ENCODE data around the gene SLC16A9.
"Not testable (repeated sequence)": the region's sequence is repeated elsewhere in the genome, so short reads cannot be mapped to it uniquely, and the experiment has no call there.

SLC16A9 gene

DNA sequence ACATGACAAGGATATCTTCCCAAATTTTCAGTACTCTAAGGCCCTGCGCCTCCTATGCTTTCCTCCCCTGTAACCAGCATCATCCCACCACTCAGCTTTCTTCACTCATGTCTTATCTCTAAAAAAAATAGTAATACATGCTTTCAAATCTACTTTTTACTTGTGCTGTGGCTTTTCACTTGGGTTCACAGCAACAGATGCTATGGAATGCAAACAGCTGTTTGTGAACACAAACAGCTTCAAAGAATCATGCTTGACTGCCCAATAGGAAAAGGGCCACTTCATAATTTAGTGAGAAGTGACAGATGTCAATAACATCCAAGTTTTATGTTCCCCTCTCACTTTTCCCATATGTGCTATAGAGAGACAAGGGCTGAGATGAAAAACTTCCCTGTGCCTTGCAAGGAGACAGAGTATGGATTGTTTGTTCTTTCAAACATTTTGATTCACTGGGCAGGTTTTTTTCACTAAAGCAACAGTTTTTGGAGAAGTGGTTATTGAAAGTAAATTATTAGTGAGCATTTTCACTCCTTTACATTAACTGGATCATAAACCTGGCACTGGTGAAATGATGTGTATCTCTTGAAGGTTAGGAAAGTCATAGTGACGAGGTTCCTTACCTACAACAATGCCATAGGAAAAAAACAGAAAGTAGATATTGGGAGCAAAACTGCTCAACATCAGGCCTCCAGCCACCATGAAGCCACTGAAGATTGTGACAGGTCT is 37.3 kb downstream of the SLC16A9 start:
- no peak for DNase-seq

- no peak for DNase-seq
Measured at GRCh38 chr10:59670269-59670668, 39.4 kb downstream of the SLC16A9 start.

GRCh38 chr10:59668096-59668495 is 41.6 kb downstream of the SLC16A9 start:
- DNase-seq, result no peak

- no peak for DNase-seq
Measured at GRCh38 chr10:59666310-59666709, 43.3 kb downstream of the SLC16A9 start.

GRCh38 chr10:59663213-59663612 is 46.4 kb downstream of the SLC16A9 start:
- not testable (repeated sequence) for DNase-seq

DNA sequence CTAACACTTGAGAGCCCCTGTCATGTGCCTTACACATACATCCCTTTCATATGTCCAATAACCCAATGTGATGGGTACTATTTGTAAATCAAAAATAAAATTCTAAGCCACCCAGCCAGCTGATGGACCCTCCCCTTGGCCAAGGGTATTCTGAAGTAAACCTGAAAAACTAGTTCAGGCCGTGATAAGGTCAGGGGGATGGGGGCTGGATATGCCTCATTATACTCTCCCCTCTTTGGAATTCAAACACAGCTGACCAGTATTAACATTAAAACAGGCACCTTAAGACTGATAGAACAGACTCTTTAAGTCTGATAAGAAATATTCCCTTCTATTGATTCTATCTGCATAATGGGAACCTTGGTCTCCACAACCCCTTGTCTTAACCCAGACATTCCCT is 51.9 kb downstream of the SLC16A9 start:
- DNase-seq, result no peak

- no peak for DNase-seq
Measured at GRCh38 chr10:59655309-59655708, 54.3 kb downstream of the SLC16A9 start.

- no peak for DNase-seq
Measured at GRCh38 chr10:59654007-59654406, 55.6 kb downstream of the SLC16A9 start.

GRCh38 chr10:59651902-59652301 is 57.7 kb downstream of the SLC16A9 start:
- DNase-seq, result no peak

DNA sequence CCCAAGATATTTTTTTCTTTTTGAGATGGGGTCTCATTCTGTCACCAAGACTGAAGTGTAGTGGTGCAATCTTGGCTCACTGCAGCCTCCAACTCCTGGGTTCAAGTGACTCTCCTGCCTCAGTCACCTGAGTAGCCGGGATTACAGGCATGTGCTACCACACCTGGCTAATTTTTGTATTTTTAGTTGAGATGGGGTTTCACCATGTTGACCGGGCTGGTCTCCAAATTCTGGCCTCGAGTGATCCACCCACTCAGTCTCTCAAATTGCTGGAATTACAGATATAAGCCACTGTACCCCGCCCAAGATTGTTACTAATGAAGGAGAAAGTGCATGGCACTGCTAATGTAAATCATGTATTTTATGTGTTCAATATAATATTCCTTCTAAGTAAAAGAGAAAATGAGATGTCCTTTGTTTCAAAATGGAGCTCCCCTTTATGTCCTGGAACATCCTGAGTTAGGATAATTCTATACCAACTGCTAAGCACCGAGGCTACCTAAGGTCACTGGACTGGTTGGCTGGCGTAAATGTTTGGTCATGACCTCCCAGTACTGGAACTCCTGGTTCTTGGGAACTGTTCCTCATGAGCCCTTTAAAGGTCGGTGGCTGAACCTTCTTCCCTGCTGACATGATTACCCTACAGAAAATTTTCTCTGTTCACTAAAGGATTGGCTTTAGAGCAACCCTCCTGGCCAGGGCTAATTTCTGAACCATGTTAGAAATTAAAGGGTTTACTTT is 59.9 kb downstream of the SLC16A9 start:
- DNase-seq, result no peak

DNA sequence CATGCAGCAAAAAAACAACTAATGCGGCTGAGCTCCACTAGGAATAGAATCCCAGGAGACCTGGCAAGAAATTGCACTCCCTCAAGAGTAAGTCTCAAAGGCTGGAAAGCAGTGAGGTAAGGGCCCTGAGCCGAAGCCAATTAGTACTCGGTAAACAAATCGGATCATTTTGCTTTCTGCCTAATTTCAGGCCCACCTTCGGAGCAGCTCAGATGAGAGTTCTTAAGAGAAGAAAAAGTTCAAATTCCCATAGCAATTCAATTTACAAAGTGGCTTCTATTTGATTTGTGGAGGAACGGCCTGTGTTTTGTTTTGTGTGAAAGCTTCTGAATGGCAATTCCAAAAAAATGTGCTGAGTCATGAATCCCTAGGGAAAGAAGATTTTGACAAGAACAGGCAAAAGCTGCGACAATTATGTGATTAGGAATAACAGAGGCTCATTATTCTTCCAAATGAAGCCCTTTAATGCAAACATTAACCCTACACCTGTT is 60.9 kb downstream of the SLC16A9 start:
- no peak for DNase-seq

- DNase-seq, result no peak
Measured at GRCh38 chr10:59644841-59645240, 64.8 kb downstream of the SLC16A9 start.

- not testable (repeated sequence) for DNase-seq
Measured at GRCh38 chr10:59641688-59642087, 68.0 kb downstream of the SLC16A9 start.

DNA sequence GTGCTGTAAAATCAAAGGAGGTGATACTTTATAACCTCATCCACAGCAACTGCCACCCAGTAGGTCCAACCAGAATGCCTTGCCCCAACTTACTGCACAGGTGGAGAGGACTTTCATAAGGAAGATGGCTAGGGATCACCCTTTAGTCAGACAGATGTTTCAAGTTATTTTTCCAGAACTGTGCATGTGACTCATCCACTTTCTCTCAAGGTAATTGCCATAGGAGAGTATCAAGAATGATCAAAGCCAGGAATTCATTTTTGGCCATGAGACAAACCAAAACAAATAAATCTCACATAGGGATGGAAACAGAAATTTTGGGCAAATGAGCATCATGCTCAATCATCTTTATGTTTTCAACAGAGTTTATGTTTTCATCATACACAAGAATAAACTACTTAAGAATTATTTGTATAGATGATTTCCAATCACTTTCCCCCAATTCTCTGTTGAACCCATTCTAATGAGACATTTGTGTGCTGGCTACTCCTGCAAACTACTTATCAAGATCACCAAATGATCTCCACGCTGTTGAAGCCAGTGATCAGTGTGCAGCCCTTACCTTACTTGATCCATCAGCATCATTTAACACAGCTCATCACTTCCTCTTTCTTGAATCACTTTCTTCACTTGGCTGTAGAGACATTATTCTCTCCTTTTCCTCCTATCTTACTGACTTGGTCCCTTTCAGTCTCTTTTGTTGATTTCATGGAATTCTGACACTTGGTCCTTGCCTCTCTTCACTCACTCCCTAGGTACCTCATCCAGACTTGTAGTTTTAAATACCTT is 74.0 kb downstream of the SLC16A9 start:
- DNase-seq, result no peak

DNA sequence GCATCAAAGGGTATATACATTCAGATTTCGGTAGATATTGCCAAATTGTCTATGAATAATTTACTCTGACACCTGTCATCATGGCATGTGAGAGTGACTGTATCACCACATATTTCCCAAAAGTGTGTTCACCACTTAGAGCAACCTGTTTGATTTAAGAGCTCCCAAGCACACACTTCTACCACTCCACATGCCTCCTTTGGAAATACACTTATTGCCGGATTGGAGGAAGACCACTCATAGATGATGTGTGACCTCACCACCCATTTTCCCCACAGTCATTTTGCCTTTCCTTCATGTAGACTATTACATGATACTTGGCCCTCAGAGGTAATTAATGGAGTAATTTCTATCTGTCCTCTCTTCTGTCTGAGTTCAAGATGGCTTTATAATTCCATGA is 75.5 kb downstream of the SLC16A9 start:
- DNase-seq, result no peak

DNA sequence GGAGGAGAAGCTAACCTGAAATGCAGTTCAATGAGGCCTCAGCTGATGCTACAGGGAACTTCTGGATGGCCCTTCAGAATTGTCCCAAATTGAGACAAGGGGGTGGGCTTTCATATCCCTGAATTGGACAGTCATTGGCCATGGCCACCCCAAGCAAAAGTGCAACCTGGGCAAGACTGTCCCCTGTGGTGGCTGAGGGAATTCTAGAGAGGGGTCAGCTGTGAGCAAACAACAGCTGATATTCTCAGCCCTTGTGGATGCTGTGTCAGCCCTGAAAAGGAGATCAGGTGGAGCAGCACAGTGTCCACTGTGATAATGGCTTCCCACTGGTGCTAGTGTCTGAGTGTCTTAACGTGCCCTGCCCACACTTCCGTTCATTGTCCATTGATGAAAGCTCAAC is 76.6 kb downstream of the SLC16A9 start:
- no peak for DNase-seq

DNA sequence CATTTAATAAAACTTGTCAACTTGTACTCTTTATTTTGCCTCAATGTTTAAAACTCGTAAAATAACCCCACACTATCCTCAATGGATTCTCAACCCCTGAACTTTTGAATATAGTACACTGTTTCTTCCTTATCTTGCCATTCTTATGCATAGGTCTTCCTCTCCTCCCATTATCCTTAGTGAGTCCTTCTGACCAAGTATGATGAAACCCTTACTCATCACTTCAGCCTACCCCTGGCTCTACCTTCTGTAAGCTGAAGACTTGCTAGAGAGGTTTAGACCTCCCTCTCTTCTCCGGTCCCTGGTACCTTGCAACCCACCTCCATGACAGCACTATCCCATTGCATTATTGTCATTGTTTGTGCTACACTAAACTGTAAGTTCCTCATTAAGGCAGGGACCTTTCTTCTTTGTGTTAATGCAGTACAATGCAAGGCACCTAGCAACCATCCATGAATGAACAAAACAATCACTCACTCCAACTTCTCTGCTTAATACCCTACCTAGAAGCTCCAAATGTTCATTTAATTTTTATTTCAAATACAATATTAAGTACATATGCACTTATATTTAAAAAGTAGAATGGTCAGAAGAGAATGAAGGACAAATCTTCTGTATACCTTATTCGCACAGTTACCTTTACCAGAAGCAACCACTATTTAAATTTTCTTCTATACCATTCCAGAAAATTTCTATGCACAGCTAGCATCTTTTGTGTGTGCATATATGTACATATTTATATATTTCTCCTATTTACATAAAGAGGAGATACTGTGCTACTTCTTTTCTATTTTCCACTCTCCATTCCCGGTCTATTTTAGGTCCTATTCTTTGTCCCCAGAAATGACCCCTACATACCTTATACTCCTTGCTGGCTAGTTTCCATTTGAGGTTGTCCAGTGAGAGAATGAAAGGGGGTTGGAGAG is 77.5 kb downstream of the SLC16A9 start:
- DNase-seq, result no peak

GRCh38 chr10:59631237-59631636 is 78.4 kb downstream of the SLC16A9 start:
- DNase-seq, result no peak

DNA sequence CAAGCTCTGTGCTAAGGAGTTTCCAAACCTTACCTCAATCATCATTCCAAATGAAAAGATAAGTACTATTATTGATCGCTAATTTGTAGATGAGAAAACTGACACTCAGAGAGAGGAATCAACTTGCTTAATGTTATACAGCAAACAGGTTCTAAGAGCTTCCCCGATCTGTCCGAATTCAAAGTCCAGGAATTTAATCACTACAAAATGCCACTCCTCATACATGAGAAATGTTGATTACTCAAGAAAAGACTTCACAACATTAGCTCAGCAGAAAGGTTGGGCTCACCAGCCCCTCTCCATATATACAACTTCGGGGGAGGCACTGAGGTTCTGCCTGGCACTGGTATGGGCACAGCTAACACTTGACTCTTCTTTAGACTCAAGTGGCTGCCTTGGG is 80.7 kb downstream of the SLC16A9 start:
- no peak for DNase-seq

DNA sequence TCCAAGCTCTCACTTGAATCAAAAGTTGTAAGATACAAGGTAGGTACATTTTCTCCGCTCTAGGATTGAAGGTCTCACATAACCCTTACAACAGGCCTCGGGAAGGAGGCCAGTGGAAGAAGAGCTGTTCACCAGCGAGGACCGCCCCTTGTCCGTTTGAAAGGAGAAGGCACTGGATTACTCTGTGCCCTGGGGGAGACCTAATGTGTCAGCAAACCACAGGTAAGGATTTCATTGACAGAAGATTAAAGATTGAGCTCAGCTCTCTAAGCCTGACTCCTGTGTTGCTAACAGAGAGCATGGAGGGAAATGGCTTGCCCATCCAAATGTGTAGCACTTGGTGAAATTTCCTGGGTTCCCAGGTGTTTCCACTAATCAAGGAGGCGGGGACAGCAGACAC is 81.2 kb downstream of the SLC16A9 start:
- no peak for DNase-seq

DNA sequence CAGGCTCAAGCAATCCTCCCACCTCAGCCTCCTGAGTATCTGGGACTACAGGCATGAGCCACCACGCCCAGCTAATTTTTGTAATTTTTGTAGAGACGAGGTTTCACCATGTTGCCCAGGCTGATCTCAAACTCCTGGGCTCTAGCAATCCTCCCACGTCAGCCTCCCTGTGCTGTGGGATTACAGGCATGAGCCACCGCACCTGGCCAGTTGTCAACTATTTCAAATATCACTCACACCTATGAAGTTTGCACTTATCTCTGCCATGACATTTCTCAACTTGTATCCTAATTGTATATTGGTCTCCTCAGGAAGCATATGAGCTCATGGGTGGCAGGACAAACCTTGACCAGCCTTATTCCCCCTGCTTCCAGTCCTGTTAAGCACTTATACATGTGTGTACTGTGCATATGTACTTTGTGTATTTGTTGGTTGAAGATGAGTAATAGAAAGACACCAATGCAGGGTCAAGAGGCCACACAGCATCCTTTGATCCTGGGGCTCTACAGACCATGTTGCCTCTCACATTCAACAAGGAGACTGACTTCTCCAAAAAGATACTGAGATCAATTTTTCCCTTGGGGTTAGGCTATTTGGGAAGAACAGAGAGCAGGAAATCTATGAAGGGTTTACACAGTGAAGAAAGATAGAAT is 82.2 kb downstream of the SLC16A9 start:
- no peak for DNase-seq

DNA sequence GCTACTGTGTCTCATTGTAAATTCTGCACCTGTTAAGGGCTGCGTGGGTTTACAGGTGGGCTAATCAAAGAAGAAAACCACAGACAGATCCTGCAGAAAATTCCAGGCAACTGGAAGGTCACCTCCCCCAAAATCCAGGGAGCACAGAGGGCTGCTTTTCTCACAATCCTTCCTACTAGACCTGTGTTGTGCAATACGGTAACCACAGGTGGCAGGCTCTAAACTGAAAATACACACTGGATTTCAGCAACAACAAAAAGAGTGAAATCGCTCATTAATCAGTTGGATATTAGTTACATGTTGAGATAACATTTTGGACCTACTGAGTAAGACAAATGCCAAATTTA is 83.2 kb downstream of the SLC16A9 start:
- no peak for DNase-seq

Measured in NCI-H345 (cell line).